WTC11 (cell line): ENCODE measurements around the gene SLCO1A2. TPM values are rescaled to one million over a fixed set of nuclear protein-coding genes. Genes with fewer than 3 reads are reported as not detected.

Source experiments
- ATAC-seq: fragments of 200-7000 bp; cut with Tn5 transposase; 2 replicates; pipeline ENCODE4 v1.10.0; 2021; ENCODE audit warnings: mild to moderate bottlenecking, moderate library complexity
- CTCF ChIA-PET: fragments of 300-600 bp; sonication (Branson Sonifier 250); formaldehyde crosslinking; loops from one replicate; lab custom pipeline; 2021; ENCODE audit warnings: antibody characterized with exemption; lab: Charles Lee
- POLR2A ChIA-PET: fragments of 350-600 bp; sonication (Branson Sonifier 250); formaldehyde crosslinking; loops from one replicate; lab custom pipeline; 2021; ENCODE audit warnings: antibody characterized with exemption; lab: Charles Lee
- DNase-seq: peaks from one replicate; pipeline ENCODE4 v3.0.0; 2021; ENCODE audit warnings: low spot score
- H3K27ac Mint-ChIP-seq: 2 replicates; pipeline ENCODE4 v1.8.0; 2021; ENCODE audit warnings: mixed read lengths
- H3K27me3 Mint-ChIP-seq: 2 replicates; pipeline ENCODE4 v1.8.0; 2021; ENCODE audit warnings: low read depth, mild to moderate bottlenecking, moderate library complexity, mixed read lengths
- H3K36me3 Mint-ChIP-seq: 2 replicates; pipeline ENCODE4 v1.8.0; 2021; ENCODE audit warnings: mixed read lengths
- H3K4me1 Mint-ChIP-seq: 2 replicates; pipeline ENCODE4 v1.8.0; 2022; ENCODE audit warnings: mixed read lengths
- H3K4me3 Mint-ChIP-seq: 2 replicates; pipeline ENCODE4 v1.8.0; 2021; ENCODE audit warnings: mild to moderate bottlenecking, moderate library complexity, mixed read lengths
- H3K9me3 Mint-ChIP-seq: 2 replicates; pipeline ENCODE4 v1.8.0; 2021; ENCODE audit warnings: mixed read lengths
- ATF1 ChIP-seq: sonication (generic); formaldehyde crosslinking; IDR thresholded peaks from 2 replicates; pipeline ENCODE4 v1.8.1; 2023; ENCODE audit warnings: mild to moderate bottlenecking, moderate library complexity, missing genetic modification reagents
- FOXK1 ChIP-seq: sonication (generic); formaldehyde crosslinking; IDR thresholded peaks from 2 replicates; pipeline ENCODE4 v1.8.0; 2022; ENCODE audit warnings: mild to moderate bottlenecking, moderate library complexity, missing genetic modification reagents
- NFATC4 ChIP-seq: fragments of 250-450 bp; sonication (Bioruptor Pico); IDR thresholded peaks from 2 replicates; pipeline ENCODE4 v1.9.0; 2021; ENCODE audit warnings: mild to moderate bottlenecking
- OVOL2 ChIP-seq: fragments of 250-450 bp; sonication (Bioruptor Pico); IDR thresholded peaks from 2 replicates; pipeline ENCODE4 v1.9.0; 2021; ENCODE audit warnings: mild to moderate bottlenecking, borderline replicate concordance
- RELA ChIP-seq: sonication (generic); formaldehyde crosslinking; IDR thresholded peaks from 2 replicates; pipeline ENCODE4 v1.8.1; 2022; ENCODE audit warnings: missing genetic modification reagents, mild to moderate bottlenecking, borderline replicate concordance
- SMAD3 ChIP-seq: sonication (generic); formaldehyde crosslinking; IDR thresholded peaks from 2 replicates; pipeline ENCODE4 v1.8.0; 2022; ENCODE audit warnings: missing genetic modification reagents, mild to moderate bottlenecking, borderline replicate concordance
- SP1 ChIP-seq: sonication (generic); formaldehyde crosslinking; conservative IDR thresholded peaks from 2 replicates; pipeline ENCODE4 v1.8.1; 2022; ENCODE audit warnings: missing genetic modification reagents
- TCF7 ChIP-seq: sonication (generic); formaldehyde crosslinking; IDR thresholded peaks from 2 replicates; pipeline ENCODE4 v1.8.0; 2022; ENCODE audit warnings: mild to moderate bottlenecking, low read depth, missing genetic modification reagents, moderate library complexity
- ZNF219 ChIP-seq: sonication (generic); formaldehyde crosslinking; IDR thresholded peaks from 2 replicates; pipeline ENCODE4 v1.8.0; 2023; ENCODE audit warnings: missing genetic modification reagents, mild to moderate bottlenecking, borderline replicate concordance
- ZNF416 ChIP-seq: fragments of 250-450 bp; sonication (Bioruptor Pico); IDR thresholded peaks from 2 replicates; pipeline ENCODE4 v1.9.0; 2021; ENCODE audit warnings: mild to moderate bottlenecking, inconsistent platforms
- ZNF423 ChIP-seq: fragments of 250-450 bp; sonication (Bioruptor Pico); IDR thresholded peaks from 2 replicates; pipeline ENCODE4 v2.1.2; 2022; ENCODE audit warnings: mild to moderate bottlenecking, moderate library complexity
- total RNA-seq: library from RNA; stranded (reverse); gene quantifications from 3 replicates; pipeline ENCODE4 v1.2.3, GENCODE V29; 2021
- TF ChIP-seq, protein P1 (sequence below): sonication (generic); formaldehyde crosslinking; IDR thresholded peaks from 2 replicates; pipeline ENCODE4 v1.8.1; 2023; ENCODE audit warnings: mild to moderate bottlenecking, moderate library complexity, missing genetic modification reagents
- TF ChIP-seq, protein P2 (sequence below): sonication (generic); formaldehyde crosslinking; IDR thresholded peaks from 2 replicates; pipeline ENCODE4 v1.8.1; 2022; ENCODE audit warnings: low read depth, mild to moderate bottlenecking, moderate library complexity, missing genetic modification reagents, borderline replicate concordance
- TF ChIP-seq, protein P3 (sequence below): sonication (generic); formaldehyde crosslinking; IDR thresholded peaks from 2 replicates; pipeline ENCODE4 v1.8.1; 2023; ENCODE audit warnings: mild to moderate bottlenecking, missing genetic modification reagents
- TF ChIP-seq, protein P4 (sequence below): fragments of 250-450 bp; sonication (Bioruptor Pico); conservative IDR thresholded peaks from 2 replicates; pipeline ENCODE4 v1.9.0; 2021; ENCODE audit warnings: mild to moderate bottlenecking
- TF ChIP-seq, protein P5 (sequence below): fragments of 250-450 bp; sonication (Bioruptor Pico); IDR thresholded peaks from 2 replicates; pipeline ENCODE4 v2.1.2; 2022; ENCODE audit warnings: mild to moderate bottlenecking, moderate library complexity
- TF ChIP-seq, protein P6 (sequence below): sonication (generic); formaldehyde crosslinking; conservative IDR thresholded peaks from 2 replicates; pipeline ENCODE4 v1.8.1; 2022; ENCODE audit warnings: mild to moderate bottlenecking, missing genetic modification reagents

SLCO1A2 gene
- total RNA-seq, 1 experiment from 2014 or later = 9.9 TPM

DNA sequence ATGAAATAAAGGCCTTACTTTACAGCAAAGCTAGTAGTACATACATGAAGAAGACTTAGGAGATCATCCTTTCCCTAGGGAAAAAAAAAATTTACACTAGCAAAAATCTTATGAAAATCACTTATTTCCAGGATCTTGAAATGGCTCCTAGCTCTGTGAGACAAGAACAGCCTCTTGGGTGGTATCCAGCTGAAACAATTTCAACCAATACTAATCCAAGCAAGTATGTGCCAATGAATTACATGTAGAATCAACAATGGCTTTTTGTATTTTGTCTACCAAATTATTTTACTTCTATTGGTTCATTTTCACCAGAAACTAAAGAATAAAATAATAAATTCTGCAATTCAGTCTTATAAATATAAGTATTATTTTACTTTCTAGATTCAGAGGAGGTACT lies 2.7 kb upstream of the SLCO1A2 start (continued):
- TF ChIP-seq NFATC4 (CRISPR knock-in tag) = no peak

DNA sequence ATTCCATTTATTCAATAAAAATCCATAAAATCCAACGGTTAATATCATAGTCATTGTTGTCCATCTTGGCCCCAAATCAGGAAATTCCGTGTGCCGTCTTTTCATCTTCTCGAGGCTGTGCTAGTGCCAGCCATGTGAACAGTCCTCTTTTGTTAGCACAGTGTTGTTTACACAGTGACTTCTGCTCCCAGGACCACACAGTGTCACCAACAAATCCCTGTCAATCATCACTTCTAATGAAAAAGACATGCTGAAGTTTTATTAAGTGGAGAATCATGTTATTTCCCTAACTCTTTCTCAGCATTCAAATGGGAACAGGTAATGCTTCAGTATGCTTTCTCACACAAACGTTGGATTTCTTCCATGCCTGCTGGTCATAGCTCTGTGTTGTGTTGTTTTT lies 1.9 kb upstream of the SLCO1A2 start:
- Mint-ChIP-seq H3K4me3 (no peak overlapping the region), H3K27ac (no peak overlapping the region; the same call in 1 of the 2 replicates), H3K4me1 (peaks cover 26% of the 10 kb centered on the region), H3K27me3 (no peaks in the 10 kb centered on the region; the same call in 1 of the 2 replicates), H3K9me3 (peaks cover 36% of the 10 kb centered on the region), H3K36me3 (peaks cover 31% of the 10 kb centered on the region)
- ChIA-PET CTCF (no interaction called here), POLR2A (no interaction called here)
- no peak for DNase-seq
- ATAC-seq = no peak
- TF ChIP-seq, protein P1, sequence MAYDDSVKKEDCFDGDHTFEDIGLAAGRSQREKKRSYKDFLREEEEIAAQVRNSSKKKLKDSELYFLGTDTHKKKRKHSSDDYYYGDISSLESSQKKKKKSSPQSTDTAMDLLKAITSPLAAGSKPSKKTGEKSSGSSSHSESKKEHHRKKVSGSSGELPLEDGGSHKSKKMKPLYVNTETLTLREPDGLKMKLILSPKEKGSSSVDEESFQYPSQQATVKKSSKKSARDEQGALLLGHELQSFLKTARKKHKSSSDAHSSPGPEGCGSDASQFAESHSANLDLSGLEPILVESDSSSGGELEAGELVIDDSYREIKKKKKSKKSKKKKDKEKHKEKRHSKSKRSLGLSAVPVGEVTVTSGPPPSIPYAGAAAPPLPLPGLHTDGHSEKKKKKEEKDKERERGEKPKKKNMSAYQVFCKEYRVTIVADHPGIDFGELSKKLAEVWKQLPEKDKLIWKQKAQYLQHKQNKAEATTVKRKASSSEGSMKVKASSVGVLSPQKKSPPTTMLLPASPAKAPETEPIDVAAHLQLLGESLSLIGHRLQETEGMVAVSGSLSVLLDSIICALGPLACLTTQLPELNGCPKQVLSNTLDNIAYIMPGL = no peak
- TF ChIP-seq ATF1 (CRISPR knock-in tag) (no peak), SMAD3 (CRISPR knock-in tag) (no peak), ZNF219 (CRISPR knock-in tag) (no peak), RELA (CRISPR knock-in tag) (no peak), TCF7 (no peak), FOXK1 (CRISPR knock-in tag) (no peak), ZNF423 (CRISPR knock-in tag) (no peak), OVOL2 (CRISPR knock-in tag) (no peak), NFATC4 (CRISPR knock-in tag) (no peak), SP1 (CRISPR knock-in tag) (no peak), ZNF416 (CRISPR knock-in tag) (no peak)
- TF ChIP-seq, protein P2, sequence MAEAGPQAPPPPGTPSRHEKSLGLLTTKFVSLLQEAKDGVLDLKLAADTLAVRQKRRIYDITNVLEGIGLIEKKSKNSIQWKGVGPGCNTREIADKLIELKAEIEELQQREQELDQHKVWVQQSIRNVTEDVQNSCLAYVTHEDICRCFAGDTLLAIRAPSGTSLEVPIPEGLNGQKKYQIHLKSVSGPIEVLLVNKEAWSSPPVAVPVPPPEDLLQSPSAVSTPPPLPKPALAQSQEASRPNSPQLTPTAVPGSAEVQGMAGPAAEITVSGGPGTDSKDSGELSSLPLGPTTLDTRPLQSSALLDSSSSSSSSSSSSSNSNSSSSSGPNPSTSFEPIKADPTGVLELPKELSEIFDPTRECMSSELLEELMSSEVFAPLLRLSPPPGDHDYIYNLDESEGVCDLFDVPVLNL (CRISPR knock-in tag) = no peak
- TF ChIP-seq, protein P3, sequence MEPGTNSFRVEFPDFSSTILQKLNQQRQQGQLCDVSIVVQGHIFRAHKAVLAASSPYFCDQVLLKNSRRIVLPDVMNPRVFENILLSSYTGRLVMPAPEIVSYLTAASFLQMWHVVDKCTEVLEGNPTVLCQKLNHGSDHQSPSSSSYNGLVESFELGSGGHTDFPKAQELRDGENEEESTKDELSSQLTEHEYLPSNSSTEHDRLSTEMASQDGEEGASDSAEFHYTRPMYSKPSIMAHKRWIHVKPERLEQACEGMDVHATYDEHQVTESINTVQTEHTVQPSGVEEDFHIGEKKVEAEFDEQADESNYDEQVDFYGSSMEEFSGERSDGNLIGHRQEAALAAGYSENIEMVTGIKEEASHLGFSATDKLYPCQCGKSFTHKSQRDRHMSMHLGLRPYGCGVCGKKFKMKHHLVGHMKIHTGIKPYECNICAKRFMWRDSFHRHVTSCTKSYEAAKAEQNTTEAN = no peak
- TF ChIP-seq, protein P4, sequence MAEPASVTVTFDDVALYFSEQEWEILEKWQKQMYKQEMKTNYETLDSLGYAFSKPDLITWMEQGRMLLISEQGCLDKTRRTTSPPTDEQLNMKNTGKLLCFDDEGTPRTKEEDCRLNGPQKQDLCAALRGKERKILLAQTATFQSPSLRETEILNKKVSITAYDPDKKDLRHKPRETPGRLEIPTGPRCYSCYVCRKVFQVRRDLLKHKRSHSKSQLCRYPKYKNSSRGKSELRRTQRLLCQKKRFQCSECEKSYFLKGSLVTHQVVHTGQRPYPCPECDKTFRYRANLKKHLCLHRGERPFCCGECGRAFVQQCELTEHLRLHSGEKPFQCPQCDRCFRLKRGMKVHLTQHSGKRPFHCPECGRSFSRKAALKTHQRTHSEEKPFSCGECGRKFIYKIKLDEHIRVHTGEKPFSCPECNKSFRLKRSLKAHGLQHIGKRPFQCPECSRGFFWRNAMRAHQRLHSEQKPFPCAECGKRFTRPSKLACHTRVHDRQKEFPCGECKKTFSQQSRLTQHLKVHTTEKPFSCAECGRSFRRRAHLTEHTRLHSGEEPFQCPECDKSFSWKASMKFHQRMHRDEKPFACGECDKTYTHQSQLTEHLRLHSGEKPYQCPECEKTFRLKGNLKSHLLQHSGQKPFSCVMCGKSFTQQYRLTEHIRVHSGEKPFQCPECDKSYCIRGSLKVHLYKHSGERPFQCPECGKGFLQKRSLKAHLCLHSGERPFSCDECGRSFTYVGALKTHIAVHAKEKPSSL (CRISPR knock-in tag) = no peak
- TF ChIP-seq, protein P5, sequence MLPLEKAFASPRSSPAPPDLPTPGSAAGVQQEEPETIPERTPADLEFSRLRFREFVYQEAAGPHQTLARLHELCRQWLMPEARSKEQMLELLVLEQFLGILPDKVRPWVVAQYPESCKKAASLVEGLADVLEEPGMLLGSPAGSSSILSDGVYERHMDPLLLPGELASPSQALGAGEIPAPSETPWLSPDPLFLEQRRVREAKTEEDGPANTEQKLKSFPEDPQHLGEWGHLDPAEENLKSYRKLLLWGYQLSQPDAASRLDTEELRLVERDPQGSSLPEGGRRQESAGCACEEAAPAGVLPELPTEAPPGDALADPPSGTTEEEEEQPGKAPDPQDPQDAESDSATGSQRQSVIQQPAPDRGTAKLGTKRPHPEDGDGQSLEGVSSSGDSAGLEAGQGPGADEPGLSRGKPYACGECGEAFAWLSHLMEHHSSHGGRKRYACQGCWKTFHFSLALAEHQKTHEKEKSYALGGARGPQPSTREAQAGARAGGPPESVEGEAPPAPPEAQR (CRISPR knock-in tag) = no peak
- TF ChIP-seq, protein P6, sequence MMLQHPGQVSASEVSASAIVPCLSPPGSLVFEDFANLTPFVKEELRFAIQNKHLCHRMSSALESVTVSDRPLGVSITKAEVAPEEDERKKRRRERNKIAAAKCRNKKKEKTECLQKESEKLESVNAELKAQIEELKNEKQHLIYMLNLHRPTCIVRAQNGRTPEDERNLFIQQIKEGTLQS (CRISPR knock-in tag) = no peak
